NCI-H345 treated with DMSO at 0.1 percent for 48 hours (cell line): Measurements from ENCODE around the gene GALNT11.
"Not testable (repeated sequence)": the region's sequence is repeated elsewhere in the genome, so short reads cannot be mapped to it uniquely, and the experiment has no call there.

Experiments
- DNase-seq: peaks from one replicate; lab custom pipeline; 2025; ENCODE audit not compliant: unreplicated experiment; lab: John Stamatoyannopoulos, UW

Gene GALNT11

DNA sequence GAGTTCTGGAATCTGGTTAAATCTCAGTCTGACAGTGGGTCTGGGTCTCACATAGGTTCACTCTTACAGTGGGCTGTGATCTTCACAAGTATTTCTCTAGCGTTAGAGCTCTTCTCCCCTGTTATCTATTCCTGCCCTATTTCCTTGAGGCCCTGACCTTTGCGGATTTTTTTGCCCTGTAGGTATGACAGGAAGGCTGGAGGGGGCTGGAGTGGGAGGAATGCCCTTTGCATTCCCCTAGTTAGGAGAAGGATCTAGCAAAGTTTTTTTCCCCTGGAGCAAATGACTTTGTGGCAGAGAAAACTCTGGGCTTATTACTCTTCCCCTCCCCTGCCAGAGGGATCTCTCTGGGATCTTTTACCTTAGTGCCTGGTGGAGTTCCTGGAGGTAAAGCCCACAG, 49.2 kb downstream of the GALNT11 start:
- no peak for DNase-seq

GRCh38 chr7:152075379-152075778, 49.9 kb downstream of the GALNT11 start:
- DNase-seq = not testable (repeated sequence)

- DNase-seq = no peak
Observed at GRCh38 chr7:152076324-152076821, 50.9 kb downstream of the GALNT11 start.

DNA sequence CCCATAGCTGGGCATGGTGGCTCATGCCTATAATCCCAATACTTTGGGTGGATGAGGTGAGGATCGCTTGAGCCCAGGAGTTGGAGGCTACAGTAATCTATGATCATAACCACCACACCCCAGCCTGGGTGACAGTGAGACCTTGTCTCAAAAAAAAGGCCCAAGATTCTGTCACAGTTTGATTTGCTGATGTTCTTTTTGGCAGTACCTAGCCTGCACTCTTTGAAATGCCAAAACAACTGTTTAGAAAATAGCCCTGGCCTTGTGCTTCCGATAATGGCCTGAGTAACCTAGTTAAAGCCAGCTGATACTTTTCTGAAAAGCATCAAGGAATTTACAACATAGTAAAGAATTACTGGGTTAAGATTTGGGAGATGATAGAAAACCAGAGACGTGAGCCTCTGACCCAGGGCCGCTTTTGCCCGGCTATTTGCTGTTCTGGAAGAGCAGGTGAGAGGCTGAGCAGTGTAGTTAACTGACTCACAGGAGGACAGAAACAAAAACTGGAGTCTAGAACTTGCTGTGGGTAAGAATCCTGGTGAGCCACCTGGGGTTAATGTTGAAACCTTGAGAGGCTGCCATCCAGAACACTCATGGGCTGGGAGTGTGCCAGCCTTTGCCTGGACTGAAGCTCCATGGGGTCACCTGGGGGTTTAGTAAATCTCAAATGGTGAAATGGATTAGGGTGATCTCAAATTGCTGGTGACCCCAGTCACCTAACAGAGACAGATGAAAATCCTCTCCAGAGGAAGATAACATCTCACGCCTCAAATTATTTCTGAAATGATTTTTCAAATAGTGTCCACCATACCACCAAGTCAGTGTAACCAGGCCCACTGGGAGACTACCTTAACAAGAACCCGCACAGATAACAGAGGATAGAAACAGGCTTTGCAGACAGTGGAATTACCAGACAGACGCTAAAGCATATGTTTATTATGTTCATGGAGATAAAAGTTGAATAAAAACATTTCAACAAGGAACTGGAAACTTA, 51.8 kb downstream of the GALNT11 start:
- no peak for DNase-seq

GRCh38 chr7:152078025-152078424, 52.6 kb downstream of the GALNT11 start:
- DNase-seq = no peak

- DNase-seq = no peak
Observed at GRCh38 chr7:152078786-152079185, 53.3 kb downstream of the GALNT11 start.

- no peak for DNase-seq
Observed at GRCh38 chr7:152081088-152081487, 55.6 kb downstream of the GALNT11 start.

- DNase-seq = not testable (repeated sequence)
Observed at GRCh38 chr7:152082073-152082721, 56.7 kb downstream of the GALNT11 start.

- DNase-seq = no peak
Observed at GRCh38 chr7:152085131-152085530, 59.7 kb downstream of the GALNT11 start.

DNA sequence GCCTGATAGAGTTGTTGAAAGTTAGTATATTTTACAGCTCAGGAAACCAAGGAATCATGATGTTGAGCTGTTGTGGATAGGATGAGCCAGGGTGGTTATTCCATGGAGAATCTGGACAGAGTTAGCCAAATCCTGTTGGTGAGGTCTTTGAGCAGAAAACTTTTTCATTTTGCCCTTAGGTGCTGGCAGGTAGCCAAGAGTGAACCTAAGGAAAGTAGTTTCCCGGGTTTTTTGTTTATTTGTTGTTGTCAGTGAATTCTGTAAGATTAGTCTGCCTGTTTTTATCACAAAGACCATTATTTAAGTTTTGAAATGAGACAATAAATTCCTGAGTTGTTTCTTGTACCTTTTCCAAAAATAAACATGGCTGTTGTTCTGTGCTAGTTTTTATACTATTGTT, 61.0 kb downstream of the GALNT11 start:
- no peak for DNase-seq

DNA sequence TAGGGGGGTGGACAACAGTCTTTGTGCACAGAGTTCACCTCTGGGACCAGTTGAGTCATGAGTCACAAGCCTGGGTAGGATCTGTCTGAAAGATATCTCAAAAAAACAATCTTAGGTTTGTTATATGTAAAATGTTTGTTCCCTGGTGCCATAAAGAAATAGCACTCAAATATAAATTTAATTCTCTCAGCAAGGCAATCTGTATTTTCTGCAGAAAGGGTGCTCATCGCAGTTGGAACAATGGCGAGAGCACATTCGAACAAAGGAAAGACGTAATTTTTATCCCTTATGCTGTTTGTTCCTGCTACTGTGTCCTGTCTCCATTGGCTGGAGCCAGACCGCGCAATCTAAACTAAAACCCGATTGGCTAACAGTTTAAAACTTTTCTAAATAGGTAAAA, 63.7 kb downstream of the GALNT11 start:
- DNase-seq = no peak

DNA sequence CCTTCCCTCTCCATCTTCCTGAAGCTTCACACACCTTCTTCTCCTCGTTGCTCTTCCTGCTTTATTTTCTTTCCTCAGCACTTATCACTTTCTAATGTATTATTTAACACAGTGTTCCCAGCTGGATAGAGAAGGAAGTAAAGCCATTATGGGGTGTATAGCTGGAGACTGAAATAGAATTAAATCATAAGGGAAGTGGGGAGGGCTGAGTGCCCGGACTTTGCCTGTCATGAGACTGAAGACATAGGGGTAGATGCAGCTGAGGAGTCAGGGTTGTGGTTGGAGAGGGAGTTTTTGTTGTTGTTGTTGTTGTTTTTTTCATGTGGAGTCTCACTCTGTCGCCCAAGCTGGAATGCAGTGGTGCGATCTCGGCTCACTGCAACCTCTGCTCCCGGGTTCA, 65.3 kb downstream of the GALNT11 start:
- no peak for DNase-seq

GRCh38 chr7:152093717-152094116, 68.2 kb downstream of the GALNT11 start:
- DNase-seq = no peak

GRCh38 chr7:152095771-152096170, 70.3 kb downstream of the GALNT11 start:
- DNase-seq = no peak

DNA sequence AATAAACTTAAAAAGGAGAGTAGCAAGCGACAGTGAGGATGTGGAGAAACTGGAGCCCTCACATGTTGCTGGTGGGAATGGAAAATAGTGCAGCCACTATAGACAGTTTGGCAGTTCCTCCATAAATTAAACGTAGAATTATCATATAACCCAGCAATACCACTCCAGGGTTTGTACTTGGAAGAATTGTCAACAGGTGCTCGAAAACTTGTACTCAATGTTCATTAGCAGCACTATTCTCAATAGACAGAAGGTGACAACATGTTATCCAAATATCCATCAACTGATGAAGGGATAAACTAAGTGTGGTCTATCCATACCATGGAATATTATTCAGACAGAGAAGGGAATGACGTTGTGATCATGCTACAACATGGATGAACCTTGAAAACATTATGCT, 71.9 kb downstream of the GALNT11 start:
- DNase-seq = no peak

- DNase-seq = no peak
Observed at GRCh38 chr7:152103066-152103465, 77.6 kb downstream of the GALNT11 start.

- no peak for DNase-seq
Observed at GRCh38 chr7:152103691-152104090, 78.2 kb downstream of the GALNT11 start.

DNA sequence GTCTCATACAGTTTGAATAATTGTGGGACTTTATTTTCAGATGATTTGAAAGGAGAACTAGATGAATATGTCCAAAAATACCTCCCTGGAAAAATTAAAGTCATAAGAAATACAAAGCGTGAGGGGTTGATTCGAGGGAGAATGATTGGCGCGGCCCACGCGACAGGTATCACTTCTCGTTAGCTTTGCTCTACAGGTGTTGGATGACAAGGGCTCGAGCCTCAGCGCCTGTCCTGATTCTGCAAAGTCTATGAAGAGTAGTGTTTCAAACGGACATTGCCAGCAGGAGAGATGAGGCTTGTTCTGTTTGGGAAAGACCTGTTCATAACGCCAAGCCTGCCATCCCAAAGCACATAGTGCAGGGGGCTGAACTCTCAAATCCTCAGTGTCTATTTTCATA, 79.7 kb downstream of the GALNT11 start:
- DNase-seq = no peak

- no peak for DNase-seq
Observed at GRCh38 chr7:152106990-152107389, 81.5 kb downstream of the GALNT11 start.

- no peak for DNase-seq
Observed at GRCh38 chr7:152107945-152108344, 82.5 kb downstream of the GALNT11 start.

DNA sequence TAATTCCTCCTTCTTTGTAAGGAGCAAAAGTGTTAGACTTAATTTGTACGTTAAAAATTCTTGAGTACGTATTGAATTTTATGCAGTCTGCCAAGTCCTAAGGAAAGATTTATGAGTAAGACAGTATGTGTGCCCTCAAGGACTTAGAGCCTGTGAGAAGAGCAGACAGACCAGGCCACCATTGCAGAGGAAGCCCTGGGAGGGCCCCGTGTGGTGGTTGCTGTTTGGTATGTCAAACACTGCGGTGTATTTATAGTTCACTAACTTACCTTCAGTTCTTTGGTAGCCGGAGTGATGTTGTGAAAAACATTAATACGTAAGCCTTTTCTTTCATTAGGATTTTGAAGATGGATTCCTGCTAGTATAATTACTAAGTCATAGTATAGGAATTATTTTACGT, 82.9 kb downstream of the GALNT11 start:
- DNase-seq = no peak

GRCh38 chr7:152112829-152113228, 87.4 kb downstream of the GALNT11 start:
- no peak for DNase-seq
